Endothelial cell of umbilical vein (primary cell): ENCODE data around the gene GHRHR. TPM values are rescaled to one million over a fixed set of nuclear protein-coding genes. Genes with fewer than 3 reads are reported as not detected.

Source experiments
- BruUV-seq: library from RNA; stranded (reverse); fragments of 400-500 nt; replicated peaks from 2 replicates; lab custom pipeline; 2021; lab: Mats Ljungman, UMichigan
- CTCF ChIA-PET: fragments of 300-600, 350-600 bp; sonication (Branson Sonifier 250); formaldehyde crosslinking; loops from one replicate; lab custom pipeline; 2021; ENCODE audit warnings: antibody characterized with exemption, inconsistent platforms; lab: Charles Lee
- POLR2A ChIA-PET: fragments of 300-600, 350-600 bp; sonication (Branson Sonifier 250); formaldehyde crosslinking; loops from one replicate; lab custom pipeline; 2021; ENCODE audit warnings: antibody characterized with exemption, inconsistent platforms; lab: Charles Lee
- DNase-seq: peaks from one replicate; pipeline ENCODE4 v3.0.0-alpha.2; 2011; ENCODE audit warnings: low read depth, low spot score
- FAIRE-seq: peaks from 2 replicates; lab custom pipeline; 2011; peaks lifted over from hg19 to GRCh38; lab: Jason Lieb, UNC
- H2AFZ ChIP-seq: 2 replicates; pipeline ENCODE4 v1.6.0; 2012; ENCODE audit warnings: low read depth, low read length, control low read depth, inconsistent platforms
- H3K27ac ChIP-seq: 2 replicates; pipeline ENCODE4 v1.5.1; 2011; ENCODE audit warnings: low read depth, mild to moderate bottlenecking, control low read depth, low read length, moderate library complexity; ENCODE audit not compliant: insufficient read depth
- H3K27me3 ChIP-seq, 2 experiments: 2 replicates each; pipeline versions ENCODE4 v1.6.0 to v1.6.1; 2011; ENCODE audit warnings: low read length in 2 of 2, mixed read lengths in 1 of 2; ENCODE audit not compliant: control insufficient read depth in 2 of 2, insufficient read depth in 2 of 2
- H3K36me3 ChIP-seq, 2 experiments: 2 replicates in 1 of 2; 3 replicates in 1 of 2; pipeline ENCODE4 v1.5.1; 2011; ENCODE audit warnings: low read length in 2 of 2, mild to moderate bottlenecking in 1 of 2, moderate library complexity in 1 of 2; ENCODE audit not compliant: control insufficient read depth in 2 of 2, insufficient read depth in 2 of 2; ENCODE audit errors: extremely low read depth in 1 of 2
- H3K4me1 ChIP-seq: 3 replicates; pipeline ENCODE4 v1.5.1; 2011; ENCODE audit warnings: mild to moderate bottlenecking, low read length; ENCODE audit not compliant: control insufficient read depth, insufficient read depth; ENCODE audit errors: extremely low read depth
- H3K4me2 ChIP-seq: 2 replicates; pipeline ENCODE4 v1.6.1; 2011; ENCODE audit warnings: low read length, control low read depth, mixed read lengths; ENCODE audit not compliant: insufficient read depth
- H3K4me3 ChIP-seq, 3 experiments: fragments of 200-600 bp in 1 of 3; sonication (generic), shearing (Covaris generic) in 1 of 3; replicated peaks in 1 of 3; 2 replicates each; pipeline ENCODE4 v1.5.1; 2011 to 2016; ENCODE audit warnings: control low read depth in 3 of 3, low read length in 3 of 3, mild to moderate bottlenecking in 2 of 3, inconsistent platforms in 1 of 3, low read depth in 1 of 3, moderate library complexity in 1 of 3; ENCODE audit not compliant: insufficient read depth in 1 of 3
- H3K79me2 ChIP-seq: 2 replicates; pipeline ENCODE4 v1.6.0; 2012; ENCODE audit warnings: low read length, inconsistent platforms; ENCODE audit not compliant: control insufficient read depth, insufficient read depth
- H3K9ac ChIP-seq: replicated peaks from 2 replicates; pipeline ENCODE3; 2011; ENCODE audit warnings: low read length, control low read depth; ENCODE audit not compliant: insufficient read depth; ENCODE audit errors: extremely low read depth
- H3K9me1 ChIP-seq: replicated peaks from 3 replicates; pipeline ENCODE4 v1.6.0; 2011; ENCODE audit warnings: mild to moderate bottlenecking, low read length; ENCODE audit not compliant: control insufficient read depth, insufficient read depth; ENCODE audit errors: extremely low read depth
- H3K9me3 ChIP-seq: replicated peaks from 2 replicates; pipeline ENCODE4 v1.5.1; 2012; ENCODE audit warnings: low read length, inconsistent platforms; ENCODE audit not compliant: control insufficient read depth, insufficient read depth
- H4K20me1 ChIP-seq: replicated peaks from 2 replicates; pipeline ENCODE3; 2011; ENCODE audit warnings: mild to moderate bottlenecking, low read length; ENCODE audit not compliant: control insufficient read depth, insufficient read depth; ENCODE audit errors: extremely low read depth
- CTCF ChIP-seq, 2 donors: IDR thresholded peaks; 1 replicate in 1 of 2; 2 replicates in 1 of 2; pipeline ENCODE4 v1.5.1; 2011; ENCODE audit warnings: low read length in 2 of 2, mild to moderate bottlenecking in 2 of 2, moderate library complexity in 2 of 2, control low read depth in 1 of 2, inconsistent platforms in 1 of 2, low read depth in 1 of 2; ENCODE audit not compliant: insufficient read depth in 1 of 2; ENCODE audit errors: extremely low read depth in 1 of 2
- EZH2 ChIP-seq: IDR thresholded peaks from 2 replicates; pipeline ENCODE4 v1.6.1; 2012; ENCODE audit warnings: borderline replicate concordance, low read depth, mild to moderate bottlenecking, moderate library complexity, low read length, inconsistent platforms; ENCODE audit not compliant: severe bottlenecking
- FOS ChIP-seq: IDR thresholded peaks from 2 replicates; pipeline ENCODE4 v1.6.1; 2011; ENCODE audit warnings: mild to moderate bottlenecking, low read length, moderate library complexity, borderline replicate concordance; ENCODE audit not compliant: insufficient read depth
- GATA2 ChIP-seq: IDR thresholded peaks from 2 replicates; pipeline ENCODE4 v1.7.0; 2011; ENCODE audit warnings: low read depth, mild to moderate bottlenecking, moderate library complexity, mixed read lengths, low read length; ENCODE audit not compliant: insufficient read length, insufficient read depth
- JUN ChIP-seq: IDR thresholded peaks from 2 replicates; pipeline ENCODE4 v1.6.1; 2011; ENCODE audit warnings: borderline replicate concordance, low read depth; ENCODE audit not compliant: insufficient read length, insufficient read depth
- MYC ChIP-seq: IDR thresholded peaks from one replicate; pipeline ENCODE4 v1.6.1; 2011; ENCODE audit warnings: mild to moderate bottlenecking, low read depth, low read length
- dilution Hi-C: fragments of 300-500 bp; cut with MboI; formaldehyde crosslinking; loops from one replicate; pipeline ENCODE4 v1.15.0; 2019; ENCODE audit warnings: low sequenced_read_pairs; ENCODE audit not compliant: extremely low pct_ligation_motif_present
- intact Hi-C: fragments of 100-400 bp; cut with micrococcal nuclease; formaldehyde crosslinking; loops from one replicate; pipeline ENCODE4 v1.10.0; 2022
- polyA plus RNA-seq, 4 experiments: library from polyadenylated mRNA; depleted of rRNA in 3 of 4; stranded (reverse) in 3 of 4; unstranded in 1 of 4; fragments of >200 nt; gene quantifications; 2 replicates each; pipeline versions ENCODE4 v1.2.1 to v1.2.3, GENCODE V29; 2011 to 2012; ENCODE audit warnings: missing spikeins in 1 of 4
- total RNA-seq: library from RNA; stranded (reverse); gene quantifications from 2 replicates; pipeline ENCODE4 v1.2.3, GENCODE V29; 2021

Gene GHRHR
- total and polyA plus RNA-seq, 2 donors (not counting 3 experiments of a cell fraction or from before 2014, with no cell fraction given) = not detected

- no peak for FAIRE-seq
- Histone ChIP-seq H3K36me3 (peaks cover 0 to 5% of the 10 kb centered on the region in 2 experiments), H4K20me1 (no peaks in the 10 kb centered on the region), H3K27ac (no peak overlapping the region), H3K9me1 (no peaks in the 10 kb centered on the region), H3K79me2 (no peaks in the 10 kb centered on the region), H3K4me1 (peaks cover 24% of the 10 kb centered on the region), H3K27me3 (no peaks in the 10 kb centered on the region), H3K4me3 (no peak overlapping the region), H3K9me3 (no peaks in the 10 kb centered on the region), H2AFZ (no peak overlapping the region), H3K4me2 (no peak overlapping the region), H3K9ac (no peak overlapping the region)
- no TSS peak for BruUV-seq
- ChIA-PET CTCF (interaction anchor here (0.8 to 1.4 kb wide), 2 partner anchors 14 to 18 kb away, joined by 3 to 12 read pairs; no protein-coding TSS in a partner anchor), POLR2A (no interaction called here)
- DNase-seq = no peak
- dilution Hi-C loops = no loop called here
- no peak for TF ChIP-seq GATA2
- no peak for TF ChIP-seq CTCF (IDR thresholded peaks at IDR 0.05; ENCODE audit: extremely low read depth in 1 of 2, insufficient read depth in 1 of 2, low read depth in 1 of 2, low read length in 2 of 2)
- TF ChIP-seq MYC = no peak
- no peak for TF ChIP-seq EZH2
- intact Hi-C loops = no loop called here
These were observed 39.1 kb upstream of the GHRHR start for GRCh38 chr7:30924624-30925023.

- Histone ChIP-seq H4K20me1 (no peaks in the 10 kb centered on the region), H3K79me2 (no peaks in the 10 kb centered on the region), H3K27me3 (no peaks in the 10 kb centered on the region), H3K9ac (no peak overlapping the region), H2AFZ (no peak overlapping the region), H3K4me3 (no peak overlapping the region), H3K4me2 (no peak overlapping the region), H3K27ac (no peak overlapping the region), H3K4me1 (peaks cover 19% of the 10 kb centered on the region), H3K36me3 (peaks cover 0 to 5% of the 10 kb centered on the region in 2 experiments), H3K9me3 (no peaks in the 10 kb centered on the region), H3K9me1 (no peaks in the 10 kb centered on the region)
- ChIA-PET POLR2A (no interaction called here), CTCF (interaction anchor here (1.4 kb wide), 1 partner anchor 13 kb away, joined by 12 read pairs; no protein-coding TSS in a partner anchor)
- intact Hi-C loops = no loop called here
- no peak for DNase-seq
- no peak for TF ChIP-seq FOS
- TF ChIP-seq JUN = no peak
- dilution Hi-C loops = no loop called here
- no peak for FAIRE-seq
- BruUV-seq = no TSS peak
These were observed 38.6 kb upstream of the GHRHR start for GRCh38 chr7:30925117-30925516.
